H9 (cell line): ENCODE data around the gene BET1L. TPM values are rescaled to one million over a fixed set of nuclear protein-coding genes. Genes with fewer than 3 reads are reported as not detected.

Experiments
- DNase-seq: peaks from one replicate; pipeline ENCODE4 v3.0.0-alpha.2; 2017
- H2AFZ ChIP-seq: one replicate; pipeline ENCODE4 v1.6.1; 2013; ENCODE audit warnings: mild to moderate bottlenecking, low read length, control low read depth, moderate library complexity
- H2AK5ac ChIP-seq: 2 replicates; pipeline ENCODE4 v1.6.1; 2013; ENCODE audit warnings: low read length, control low read depth, mixed read lengths; ENCODE audit not compliant: insufficient read length
- H2BK120ac ChIP-seq: one replicate; pipeline ENCODE4 v1.6.1; 2013; ENCODE audit warnings: low read depth, mild to moderate bottlenecking, low read length, control low read depth, inconsistent platforms; ENCODE audit not compliant: poor library complexity, severe bottlenecking
- H2BK12ac ChIP-seq: 2 replicates; pipeline ENCODE4 v1.6.1; 2013; ENCODE audit warnings: low read length, control low read depth, mixed read lengths, low read depth; ENCODE audit not compliant: insufficient read length
- H2BK15ac ChIP-seq: 2 replicates; pipeline ENCODE4 v1.6.1; 2013; ENCODE audit warnings: low read depth, low read length, control low read depth
- H2BK20ac ChIP-seq: one replicate; pipeline ENCODE4 v1.6.1; 2013; ENCODE audit warnings: low read depth, mild to moderate bottlenecking, low read length, control low read depth, inconsistent platforms; ENCODE audit not compliant: poor library complexity, severe bottlenecking
- H2BK5ac ChIP-seq: 2 replicates; pipeline ENCODE4 v1.6.1; 2013; ENCODE audit warnings: low read length, control low read depth, mixed read lengths; ENCODE audit not compliant: insufficient read length
- H3K14ac ChIP-seq: 2 replicates; pipeline ENCODE4 v1.6.1; 2013; ENCODE audit warnings: low read length, control low read depth; ENCODE audit not compliant: insufficient read depth
- H3K18ac ChIP-seq: 2 replicates; pipeline ENCODE4 v1.6.1; 2013; ENCODE audit warnings: low read depth, mild to moderate bottlenecking, mixed read lengths, low read length, control low read depth; ENCODE audit not compliant: insufficient read length
- H3K23ac ChIP-seq: 2 replicates; pipeline ENCODE4 v1.6.1; 2013; ENCODE audit warnings: low read length, control low read depth, mixed read lengths, low read depth; ENCODE audit not compliant: insufficient read length
- H3K23me2 ChIP-seq: 2 replicates; pipeline ENCODE4 v1.6.1; 2013; ENCODE audit warnings: low read depth, mild to moderate bottlenecking, mixed read lengths, low read length, control low read depth; ENCODE audit not compliant: insufficient read length, poor library complexity, severe bottlenecking
- H3K27ac ChIP-seq: 2 replicates; pipeline ENCODE4 v1.5.1; 2013; ENCODE audit warnings: low read length, control low read depth, mixed read lengths, low read depth; ENCODE audit not compliant: insufficient read length
- H3K27me3 ChIP-seq: 2 replicates; pipeline ENCODE4 v1.6.1; 2013; ENCODE audit warnings: low read length, control low read depth, inconsistent platforms; ENCODE audit not compliant: insufficient read depth
- H3K4ac ChIP-seq: 2 replicates; pipeline ENCODE4 v1.6.1; 2013; ENCODE audit warnings: low read depth, mild to moderate bottlenecking, control low read depth, inconsistent platforms, low read length, moderate library complexity
- H3K4me1 ChIP-seq: 2 replicates; pipeline ENCODE4 v1.6.1; 2013; ENCODE audit warnings: low read length, control low read depth, inconsistent platforms; ENCODE audit not compliant: insufficient read depth
- H3K4me2 ChIP-seq: 2 replicates; pipeline ENCODE4 v1.6.1; 2013; ENCODE audit warnings: low read length, control low read depth, mixed read lengths; ENCODE audit not compliant: insufficient read length, insufficient read depth
- H3K56ac ChIP-seq: 2 replicates; pipeline ENCODE4 v1.6.1; 2013; ENCODE audit warnings: low read depth, mild to moderate bottlenecking, mixed read lengths, low read length, control low read depth; ENCODE audit not compliant: insufficient read length
- H3K79me1 ChIP-seq: 2 replicates; pipeline ENCODE4 v1.6.1; 2013; ENCODE audit warnings: low read depth, mild to moderate bottlenecking, moderate library complexity, low read length, control low read depth, inconsistent platforms; ENCODE audit not compliant: insufficient read depth, poor library complexity, severe bottlenecking
- H3K79me2 ChIP-seq: 2 replicates; pipeline ENCODE4 v1.6.1; 2013; ENCODE audit warnings: low read length, control low read depth, inconsistent platforms; ENCODE audit not compliant: insufficient read depth
- H3K9ac ChIP-seq: 2 replicates; pipeline ENCODE4 v1.6.1; 2013; ENCODE audit warnings: low read length, control low read depth, mixed read lengths; ENCODE audit not compliant: insufficient read length; ENCODE audit errors: extremely low read depth
- H3K9me3 ChIP-seq: one replicate; pipeline ENCODE4 v1.6.1; 2013; ENCODE audit warnings: low read depth, low read length, inconsistent platforms; ENCODE audit not compliant: control insufficient read depth
- H3T11ph ChIP-seq: one replicate; pipeline ENCODE4 v1.6.1; 2013; ENCODE audit warnings: mild to moderate bottlenecking, low read length, control low read depth, inconsistent platforms
- H4K20me1 ChIP-seq: one replicate; pipeline ENCODE4 v1.6.1; 2013; ENCODE audit not compliant: control insufficient read depth, insufficient read length, insufficient read depth
- H4K5ac ChIP-seq: 2 replicates; pipeline ENCODE4 v1.6.1; 2013; ENCODE audit warnings: low read depth, mild to moderate bottlenecking, mixed read lengths, low read length, control low read depth; ENCODE audit not compliant: insufficient read length
- H4K8ac ChIP-seq: replicated peaks from 2 replicates; pipeline ENCODE4 v1.6.1; 2013; ENCODE audit warnings: low read length, control low read depth, mixed read lengths, low read depth; ENCODE audit not compliant: insufficient read length
- H4K91ac ChIP-seq: 2 replicates; pipeline ENCODE4 v1.6.1; 2013; ENCODE audit warnings: low read depth, mild to moderate bottlenecking, moderate library complexity, mixed read lengths, low read length, control low read depth; ENCODE audit not compliant: insufficient read length
- H3K27ac Mint-ChIP-seq, 3 experiments: 2 replicates in 2 of 3; 3 replicates in 1 of 3; pipeline ENCODE4 v1.8.0; 2020 to 2021; ENCODE audit warnings: mixed read lengths in 3 of 3, mild to moderate bottlenecking in 1 of 3, moderate library complexity in 1 of 3
- H3K27me3 Mint-ChIP-seq: 2 replicates; pipeline ENCODE4 v1.8.0; 2021; ENCODE audit warnings: low read depth, mild to moderate bottlenecking, moderate library complexity, mixed read lengths
- H3K36me3 Mint-ChIP-seq, 3 experiments: 2 replicates in 2 of 3; 3 replicates in 1 of 3; pipeline ENCODE4 v1.8.0; 2020 to 2021; ENCODE audit warnings: low read depth in 3 of 3, mixed read lengths in 3 of 3; ENCODE audit not compliant: insufficient read depth in 1 of 3
- H3K4me1 Mint-ChIP-seq, 2 experiments: 2 replicates each; pipeline ENCODE4 v1.8.0; 2020; ENCODE audit warnings: mixed read lengths in 2 of 2
- H3K4me3 Mint-ChIP-seq, 2 experiments: 2 replicates in 1 of 2; 3 replicates in 1 of 2; pipeline ENCODE4 v1.8.0; 2020 to 2021; ENCODE audit warnings: mild to moderate bottlenecking in 2 of 2, mixed read lengths in 2 of 2, moderate library complexity in 1 of 2
- H3K9me3 Mint-ChIP-seq, 2 experiments: 2 replicates in 1 of 2; 3 replicates in 1 of 2; pipeline ENCODE4 v1.8.0; 2020; ENCODE audit warnings: mild to moderate bottlenecking in 2 of 2, mixed read lengths in 2 of 2, moderate library complexity in 1 of 2
- WGBS: extraction: QIAGEN DNeasy Blood & Tissue Kit; methylation state at CpG from one replicate; pipeline ENCODE4 v1.1.7; 2013; ENCODE audit warnings: missing lambda C conversion rate, low lambda C conversion rate, mixed read lengths; ENCODE audit not compliant: insufficient read length; ENCODE audit errors: extremely low coverage; 5-methylcytosine and 5-hydroxymethylcytosine counted together
- total RNA-seq: library from RNA; stranded (reverse); gene quantifications from 2 replicates; pipeline ENCODE4 v1.2.1, GENCODE V29; 2021
- TF ChIP-seq, protein P1 (sequence below): fragments of 200-600 bp; sonication (generic); conservative IDR thresholded peaks from 3 replicates; pipeline ENCODE4 v1.8.0; 2021; ENCODE audit warnings: antibody characterized with exemption, mild to moderate bottlenecking

Gene BET1L
- total RNA-seq, 1 experiment from 2014 or later: 49.4 TPM

DNA sequence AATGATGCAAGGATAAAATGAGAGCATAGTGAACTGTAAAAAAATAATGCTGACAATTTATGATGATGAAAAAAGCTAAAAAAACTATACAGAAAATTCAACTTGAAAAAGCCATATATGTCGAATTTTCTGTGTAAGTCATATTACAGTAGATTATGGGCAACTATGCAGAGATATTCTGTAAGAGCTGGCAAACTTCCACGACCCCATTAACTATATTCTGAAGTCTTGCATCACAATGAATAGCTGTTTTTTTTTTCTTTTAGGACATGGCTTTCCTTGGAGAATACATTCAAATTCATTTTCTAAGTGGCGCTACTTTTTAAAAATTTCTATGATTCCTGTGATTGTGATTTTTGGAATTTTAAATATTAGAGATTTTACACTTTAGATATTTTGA, 48.0 kb upstream of the BET1L start:
- Mint-ChIP-seq H3K4me3 (no peak overlapping the region), H3K36me3 (peaks cover 22 to 33% (median 26%) of the 10 kb centered on the region in 3 experiments), H3K27ac (no peak overlapping the region), H3K9me3 (no peaks in the 10 kb centered on the region; a peak in 1 of 5 replicates), H3K27me3 (no peaks in the 10 kb centered on the region; the same call in 1 of the 2 replicates), H3K4me1 (peaks cover 0 to 5% of the 10 kb centered on the region in 2 experiments; a peak in 2 of 4 replicates)
- TF ChIP-seq, protein P1, sequence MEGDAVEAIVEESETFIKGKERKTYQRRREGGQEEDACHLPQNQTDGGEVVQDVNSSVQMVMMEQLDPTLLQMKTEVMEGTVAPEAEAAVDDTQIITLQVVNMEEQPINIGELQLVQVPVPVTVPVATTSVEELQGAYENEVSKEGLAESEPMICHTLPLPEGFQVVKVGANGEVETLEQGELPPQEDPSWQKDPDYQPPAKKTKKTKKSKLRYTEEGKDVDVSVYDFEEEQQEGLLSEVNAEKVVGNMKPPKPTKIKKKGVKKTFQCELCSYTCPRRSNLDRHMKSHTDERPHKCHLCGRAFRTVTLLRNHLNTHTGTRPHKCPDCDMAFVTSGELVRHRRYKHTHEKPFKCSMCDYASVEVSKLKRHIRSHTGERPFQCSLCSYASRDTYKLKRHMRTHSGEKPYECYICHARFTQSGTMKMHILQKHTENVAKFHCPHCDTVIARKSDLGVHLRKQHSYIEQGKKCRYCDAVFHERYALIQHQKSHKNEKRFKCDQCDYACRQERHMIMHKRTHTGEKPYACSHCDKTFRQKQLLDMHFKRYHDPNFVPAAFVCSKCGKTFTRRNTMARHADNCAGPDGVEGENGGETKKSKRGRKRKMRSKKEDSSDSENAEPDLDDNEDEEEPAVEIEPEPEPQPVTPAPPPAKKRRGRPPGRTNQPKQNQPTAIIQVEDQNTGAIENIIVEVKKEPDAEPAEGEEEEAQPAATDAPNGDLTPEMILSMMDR: no peak
- H2BK12ac ChIP-seq: no peak overlapping the region
- no peak overlapping the region for H4K8ac ChIP-seq
- H2BK20ac ChIP-seq: no peak overlapping the region
- no peak overlapping the region for H3K18ac ChIP-seq
- H2BK120ac ChIP-seq: no peak overlapping the region
- no peak overlapping the region for H3K14ac ChIP-seq
- no peak overlapping the region for H2BK5ac ChIP-seq
- no peak overlapping the region for H3K56ac ChIP-seq
- no peak overlapping the region for H3K4ac ChIP-seq
- no peak overlapping the region for H3K23ac ChIP-seq
- no peak for DNase-seq
- H2BK15ac ChIP-seq: no peak overlapping the region
- no peak overlapping the region for H4K5ac ChIP-seq
- H3K27me3 ChIP-seq: no peaks in the 10 kb centered on the region
- H3K79me1 ChIP-seq: no peaks in the 10 kb centered on the region
- H3K27ac ChIP-seq: no peak overlapping the region
- H2AK5ac ChIP-seq: no peak overlapping the region
- H3K4me1 ChIP-seq: no peaks in the 10 kb centered on the region
- H3T11ph ChIP-seq: no peak overlapping the region
- H3K4me2 ChIP-seq: no peak overlapping the region
- H3K9ac ChIP-seq: no peak overlapping the region
- no peaks in the 10 kb centered on the region for H4K20me1 ChIP-seq
- H3K79me2 ChIP-seq: no peaks in the 10 kb centered on the region
- H3K9me3 ChIP-seq: no peaks in the 10 kb centered on the region
- no peak overlapping the region for H4K91ac ChIP-seq
- H3K23me2 ChIP-seq: no peaks in the 10 kb centered on the region
- no CpG with 5 or more reads among the region's 3 CpGs for WGBS
- no peak overlapping the region for H2AFZ ChIP-seq
